GM12875 (cell line): Measurements from ENCODE around the gene MGRN1.

Experiments used
- H3K4me3 ChIP-seq: one replicate; pipeline ENCODE4 v1.5.1; 2011; ENCODE audit warnings: low read depth, low read length, control low read depth
- CTCF ChIP-seq: IDR thresholded peaks from 2 replicates; pipeline ENCODE4 v1.5.1; 2011; ENCODE audit warnings: low read depth, mild to moderate bottlenecking, control low read depth, inconsistent platforms, low read length, moderate library complexity, borderline replicate concordance; ENCODE audit not compliant: insufficient read depth

The MGRN1 gene

GRCh38 chr16:4612474-4612931 lies 12.1 kb upstream of the MGRN1 start:
- H3K4me3 ChIP-seq = no peak overlapping the region
- TF ChIP-seq CTCF = no peak

GRCh38 chr16:4612977-4613635 lies 11.5 kb upstream of the MGRN1 start:
- TF ChIP-seq CTCF = no peak
- peak overlapping the region; percentile 89 for H3K4me3 ChIP-seq

- no peak for TF ChIP-seq CTCF
- H3K4me3 ChIP-seq = peak overlapping the region; percentile 89
These were observed 10.7 kb upstream of the MGRN1 start for GRCh38 chr16:4613636-4614570.

- H3K4me3 ChIP-seq = peak within 1 kb of the TSS; percentile 89
- no peak for TF ChIP-seq CTCF
These were observed 9.8 kb upstream of the MGRN1 start, which contains the start of gene UBALD1 for GRCh38 chr16:4614571-4615383. TSS of gene UBALD1 (minus strand) at chr16:4614888. CDS start at chr16:4614797, 91 bp downstream.

GRCh38 chr16:4615384-4616046 lies 9.1 kb upstream of the MGRN1 start:
- H3K4me3 ChIP-seq = peak overlapping the region; percentile 89

More at GRCh38 chr16:4615384-4616046, 9.1 kb upstream of the MGRN1 start:
- no peak for TF ChIP-seq CTCF
